HEK293T (cell line): Measurements from ENCODE around the gene UBE2K.

ENCODE experiments used
- CTCF ChIA-PET: fragments of 350-600 bp; formaldehyde crosslinking; extraction: SDS; loops from one replicate; lab custom pipeline; 2021; ENCODE audit warnings: antibody characterized with exemption, inconsistent platforms; lab: Yijun Ruan, JAX
- POLR2A ChIA-PET: fragments of 350-600 bp; formaldehyde crosslinking; extraction: SDS; loops from one replicate; lab custom pipeline; 2020; ENCODE audit warnings: antibody characterized with exemption, inconsistent platforms; lab: Yijun Ruan, JAX
- DNase-seq: peaks from one replicate; pipeline ENCODE4 v3.0.0; 2012; ENCODE audit warnings: mixed read lengths; ENCODE audit errors: extremely low spot score
- ARNT ChIP-seq: fragments of 450-650 bp; IDR thresholded peaks from 2 replicates; pipeline ENCODE4 v1.6.1; 2017; ENCODE audit warnings: mild to moderate bottlenecking
- BHLHE40 ChIP-seq: fragments of 450-650 bp; IDR thresholded peaks from 2 replicates; pipeline ENCODE4 v1.6.1; 2016; ENCODE audit warnings: mild to moderate bottlenecking, moderate library complexity, borderline replicate concordance
- CTBP1 ChIP-seq: fragments of 450-650 bp; IDR thresholded peaks from 2 replicates; pipeline ENCODE4 v1.6.1; 2016; ENCODE audit warnings: borderline replicate concordance
- ELF4 ChIP-seq: fragments of 450-650 bp; IDR thresholded peaks from 2 replicates; pipeline ENCODE4 v1.6.1; 2017; ENCODE audit warnings: antibody characterized with exemption
- FOXA1 ChIP-seq: fragments of 450-650 bp; IDR thresholded peaks from 2 replicates; pipeline ENCODE4 v1.6.1; 2016; ENCODE audit warnings: mild to moderate bottlenecking
- FOXK2 ChIP-seq: fragments of 450-650 bp; IDR thresholded peaks from 2 replicates; pipeline ENCODE4 v1.6.1; 2016; ENCODE audit warnings: mild to moderate bottlenecking
- FOXM1 ChIP-seq: fragments of 450-650 bp; IDR thresholded peaks from 2 replicates; pipeline ENCODE4 v1.6.1; 2017; ENCODE audit warnings: mild to moderate bottlenecking, borderline replicate concordance
- HDGF ChIP-seq: fragments of 450-650 bp; IDR thresholded peaks from 2 replicates; pipeline ENCODE4 v1.6.1; 2017; ENCODE audit warnings: antibody characterized with exemption, borderline replicate concordance
- L3MBTL2 ChIP-seq: fragments of 450-650 bp; conservative IDR thresholded peaks from 2 replicates; pipeline ENCODE4 v1.6.1; 2016; ENCODE audit warnings: mild to moderate bottlenecking
- LEF1 ChIP-seq: fragments of 450-650 bp; IDR thresholded peaks from 2 replicates; pipeline ENCODE4 v1.6.1; 2017; ENCODE audit warnings: mild to moderate bottlenecking, borderline replicate concordance
- NFRKB ChIP-seq: fragments of 450-650 bp; IDR thresholded peaks from 2 replicates; pipeline ENCODE4 v1.6.1; 2016; ENCODE audit warnings: mild to moderate bottlenecking, moderate library complexity
- SP1 ChIP-seq: fragments of 450-650 bp; IDR thresholded peaks from 2 replicates; pipeline ENCODE4 v1.6.1; 2017
- SUZ12 ChIP-seq: fragments of 450-650 bp; IDR thresholded peaks from 2 replicates; pipeline ENCODE4 v1.6.1; 2016; ENCODE audit warnings: mild to moderate bottlenecking
- TARDBP ChIP-seq: fragments of 450-650 bp; IDR thresholded peaks from 2 replicates; pipeline ENCODE4 v1.6.1; 2016
- ZNF384 ChIP-seq: fragments of 450-650 bp; IDR thresholded peaks from 2 replicates; pipeline ENCODE4 v1.6.1; 2016
- TF ChIP-seq, protein P1 (sequence below): fragments of 450-650 bp; IDR thresholded peaks from 2 replicates; pipeline ENCODE4 v1.6.1; 2016

The UBE2K gene

DNA sequence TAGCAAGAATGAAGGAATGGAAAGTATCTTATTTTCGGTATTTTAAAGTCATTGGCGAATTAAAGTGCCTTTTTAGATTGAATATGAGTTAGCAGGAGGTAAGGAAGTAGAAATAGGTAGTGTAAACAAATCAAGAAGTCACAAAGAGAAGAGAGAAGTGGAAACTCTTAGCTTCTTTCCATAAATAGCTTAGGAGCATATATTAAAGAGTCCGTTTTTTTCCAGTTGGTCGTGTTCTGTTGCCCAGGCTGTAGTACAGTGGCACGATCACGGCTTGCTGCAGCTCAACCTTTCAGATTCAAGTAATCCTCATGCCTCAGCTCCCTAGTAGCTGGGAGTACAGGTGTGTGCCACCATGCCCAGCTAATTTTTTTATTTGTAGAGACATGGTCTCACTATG is 56.4 kb downstream of the UBE2K start:
- no peak for DNase-seq
- POLR2A ChIA-PET: no interaction called here
- CTCF ChIA-PET: no interaction called here
- no peak for TF ChIP-seq ZNF384
- no peak for TF ChIP-seq SUZ12
- TF ChIP-seq HDGF: no peak

DNA sequence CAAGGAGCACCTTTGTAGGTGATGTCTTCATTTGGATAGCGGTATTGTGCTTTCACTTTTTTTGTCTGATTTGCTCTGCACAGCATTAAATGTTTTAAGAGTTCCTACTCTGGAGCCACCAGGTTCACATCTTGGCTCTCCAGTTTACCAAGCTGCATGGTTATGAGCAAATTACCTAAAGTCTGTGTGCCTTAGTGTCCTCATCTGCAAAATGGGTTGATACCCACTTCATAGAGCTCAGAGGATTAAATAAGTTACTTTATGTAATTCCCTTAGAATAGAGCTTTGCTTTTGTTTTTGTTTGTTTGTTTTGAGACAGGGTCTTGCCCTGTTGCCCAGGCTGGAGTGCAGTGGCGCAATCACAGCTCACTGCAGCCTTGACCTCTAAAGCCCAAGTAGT is 58.2 kb downstream of the UBE2K start:
- TF ChIP-seq FOXA1 (no peak), HDGF (no peak), FOXM1 (no peak), NFRKB (no peak), ARNT (no peak), TARDBP (no peak), FOXK2 (no peak)
- CTCF ChIA-PET: interaction anchor here (0.6 kb wide), 1 partner anchor 46 kb away, joined by 3 read pairs; no protein-coding TSS in a partner anchor
- POLR2A ChIA-PET: interaction anchor here (1.0 kb wide), 1 partner anchor 8 kb away, joined by 5 read pairs; no protein-coding TSS in a partner anchor
- DNase-seq: no peak

DNA sequence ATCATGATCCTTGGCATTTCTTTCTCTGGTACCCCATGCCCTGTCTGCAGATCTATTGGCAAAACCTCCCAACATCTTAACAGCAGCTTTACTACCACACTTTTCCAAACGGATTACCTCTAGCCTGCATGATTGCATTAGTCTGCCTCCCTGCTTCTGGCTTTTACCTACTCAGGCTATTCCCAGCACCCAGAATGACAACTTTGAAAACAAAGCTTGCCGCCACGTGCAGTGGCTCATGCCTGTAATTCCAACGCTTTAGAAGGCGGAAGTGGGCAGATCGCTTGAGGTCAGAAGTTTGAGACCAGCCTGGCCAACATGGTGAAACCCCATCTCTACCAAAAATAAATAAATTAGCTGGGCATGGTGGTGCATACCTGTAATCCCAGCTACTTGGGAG is 60.2 kb downstream of the UBE2K start:
- POLR2A ChIA-PET: interaction anchor here (1.7 kb wide), 1 partner anchor 299 kb away, joined by 4 read pairs; the partner anchor contains the start of genes LIAS and RPL9
- CTCF ChIA-PET: no interaction called here
- TF ChIP-seq HDGF: no peak
- TF ChIP-seq CTBP1: no peak
- TF ChIP-seq LEF1: no peak
- no peak for TF ChIP-seq NFRKB
- TF ChIP-seq TARDBP: no peak
- TF ChIP-seq SUZ12: no peak
- no peak for TF ChIP-seq L3MBTL2
- TF ChIP-seq SP1: no peak
- TF ChIP-seq, protein P1, sequence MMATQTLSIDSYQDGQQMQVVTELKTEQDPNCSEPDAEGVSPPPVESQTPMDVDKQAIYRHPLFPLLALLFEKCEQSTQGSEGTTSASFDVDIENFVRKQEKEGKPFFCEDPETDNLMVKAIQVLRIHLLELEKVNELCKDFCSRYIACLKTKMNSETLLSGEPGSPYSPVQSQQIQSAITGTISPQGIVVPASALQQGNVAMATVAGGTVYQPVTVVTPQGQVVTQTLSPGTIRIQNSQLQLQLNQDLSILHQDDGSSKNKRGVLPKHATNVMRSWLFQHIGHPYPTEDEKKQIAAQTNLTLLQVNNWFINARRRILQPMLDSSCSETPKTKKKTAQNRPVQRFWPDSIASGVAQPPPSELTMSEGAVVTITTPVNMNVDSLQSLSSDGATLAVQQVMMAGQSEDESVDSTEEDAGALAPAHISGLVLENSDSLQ: no peak
- no peak for DNase-seq

DNA sequence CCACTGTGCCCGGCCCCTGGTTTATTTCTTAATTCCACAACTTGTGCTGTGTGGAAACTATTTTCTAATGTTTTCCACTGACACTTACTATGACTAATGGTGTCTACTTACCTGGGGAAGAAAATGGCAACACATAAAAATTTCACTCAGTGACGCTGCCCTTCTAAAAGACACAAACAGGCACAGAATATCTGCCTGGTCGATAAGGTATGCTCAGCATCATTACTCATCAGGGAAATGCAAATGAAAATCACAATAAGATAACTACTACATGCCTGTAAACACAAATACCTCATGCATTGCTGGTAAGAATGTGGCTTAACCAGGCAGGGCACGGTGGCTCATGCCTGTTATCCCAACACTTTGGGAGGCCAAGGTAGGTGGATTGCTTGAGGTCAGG is 61.6 kb downstream of the UBE2K start:
- POLR2A ChIA-PET: no interaction called here
- DNase-seq: no peak
- TF ChIP-seq FOXM1 (no peak), ELF4 (no peak), ZNF384 (no peak), FOXK2 (no peak), NFRKB (no peak), ARNT (no peak), LEF1 (no peak), CTBP1 (no peak), L3MBTL2 (no peak), BHLHE40 (no peak), HDGF (no peak), SP1 (no peak), SUZ12 (no peak)
- TF ChIP-seq, protein P1: no peak
- CTCF ChIA-PET: no interaction called here

DNA sequence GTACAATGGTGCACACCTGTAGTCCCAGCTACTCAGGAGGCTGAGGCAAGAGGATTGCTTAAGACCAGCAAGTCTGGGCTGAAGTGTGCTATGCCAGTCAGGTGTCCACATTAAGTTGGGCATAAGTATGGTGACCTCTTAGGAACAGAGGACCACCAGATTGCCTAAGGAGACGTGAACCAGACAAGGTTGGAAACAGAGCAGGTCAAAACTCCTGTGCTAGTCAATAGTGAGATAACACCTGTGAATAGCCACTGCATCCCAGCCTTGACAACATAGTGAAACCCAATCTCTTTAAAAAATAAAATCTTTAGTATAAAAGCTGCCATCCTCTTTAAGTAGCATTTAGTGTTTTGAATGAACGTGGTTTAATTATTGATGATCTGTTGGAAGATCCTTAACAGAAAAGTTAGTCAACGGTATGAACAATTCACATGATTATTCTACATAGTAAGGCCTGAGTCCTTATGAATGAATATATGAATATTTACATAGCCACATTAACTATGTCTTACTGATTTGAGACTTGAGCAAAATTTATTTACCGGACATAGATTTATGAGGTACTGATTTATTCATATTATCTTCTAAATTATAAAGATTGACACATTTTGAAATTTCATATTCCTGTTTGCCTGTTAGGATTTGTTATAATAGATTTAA is 63.2 kb downstream of the UBE2K start:
- ChIA-PET CTCF (no interaction called here), POLR2A (no interaction called here)
- no peak for DNase-seq
- TF ChIP-seq L3MBTL2: no peak
- no peak for TF ChIP-seq TARDBP
- TF ChIP-seq, protein P1: no peak
- TF ChIP-seq ARNT: no peak
- TF ChIP-seq FOXK2: no peak
- TF ChIP-seq SUZ12: no peak

DNA sequence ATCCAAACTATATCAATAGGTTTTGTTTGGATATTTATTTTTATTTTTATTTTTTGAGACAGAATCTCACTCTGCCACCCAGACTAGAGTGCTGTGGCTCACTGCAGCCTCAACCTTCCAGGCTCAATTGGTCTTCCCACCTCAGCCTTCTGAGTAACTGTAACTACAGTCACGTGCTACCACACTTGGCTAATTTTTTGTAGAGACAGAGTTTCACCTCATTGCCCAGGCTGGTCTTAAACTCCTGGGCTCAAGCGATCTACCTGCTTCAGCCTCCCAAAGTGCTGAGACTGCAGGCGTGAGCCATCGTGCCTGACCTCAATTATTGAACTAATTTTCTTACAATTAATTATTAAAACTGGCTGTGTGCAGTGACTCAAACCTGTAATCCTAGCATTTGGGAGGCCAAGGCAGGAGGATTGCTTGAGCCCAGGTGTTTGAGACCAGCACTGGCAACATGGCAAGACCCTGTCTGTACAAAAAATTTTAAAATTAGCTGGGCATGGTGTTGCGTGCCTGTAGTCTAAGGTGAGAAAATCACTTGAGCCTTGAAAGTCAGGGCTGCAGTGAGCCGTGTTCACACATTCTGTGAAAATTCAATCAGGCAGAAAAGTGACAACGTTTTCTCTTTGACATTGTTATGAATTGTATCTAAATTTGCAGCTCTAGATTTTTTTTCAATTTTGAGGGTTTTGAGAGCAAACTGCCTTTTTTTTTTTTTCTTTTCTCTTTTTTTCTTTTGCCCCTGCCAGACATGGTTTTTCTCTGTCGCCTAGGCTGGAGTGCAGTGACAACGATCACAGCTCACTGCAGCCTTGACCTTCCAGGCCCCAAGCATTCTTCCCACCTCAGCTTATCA is 66.0 kb downstream of the UBE2K start:
- ChIA-PET CTCF (interaction anchor here (0.6 to 0.7 kb wide), 2 partner anchors 18 to 41 kb away, joined by 4 to 5 read pairs; no protein-coding TSS in a partner anchor), POLR2A (no interaction called here)
- TF ChIP-seq CTBP1 (no peak), TARDBP (no peak), L3MBTL2 (no peak), FOXK2 (no peak)
- TF ChIP-seq, protein P1: no peak
- DNase-seq: no peak
